Mucosa of descending colon (tissue), 3 donors: ENCODE results near the gene SLC2A9. TPM values are rescaled to one million over a fixed set of nuclear protein-coding genes. Genes with fewer than 3 reads are reported as not detected.

ENCODE experiments used
- ATAC-seq: fragments of 200-7000 bp; cut with Tn5 transposase; one replicate; pipeline ENCODE4 v1.9.1; 2020; ENCODE audit warnings: mild to moderate bottlenecking, moderate library complexity
- DNase-seq, 3 donors: peaks; one replicate each; pipeline ENCODE4 v3.0.0-alpha.2; 2020
- H3K36me3 ChIP-seq: fragments of 200-600 bp; one replicate; pipeline ENCODE4 v1.8.0; 2021; ENCODE audit warnings: low read depth, mild to moderate bottlenecking
- H3K4me1 ChIP-seq: fragments of 200-600 bp; one replicate; pipeline ENCODE4 v1.8.0; 2021; ENCODE audit warnings: low read depth, mild to moderate bottlenecking
- H3K4me3 ChIP-seq: fragments of 200-600 bp; one replicate; pipeline ENCODE4 v1.8.0; 2021; ENCODE audit warnings: mild to moderate bottlenecking
- H3K9me3 ChIP-seq: fragments of 200-600 bp; one replicate; pipeline ENCODE4 v1.8.0; 2021; ENCODE audit warnings: mild to moderate bottlenecking
- CTCF ChIP-seq: fragments of 200-600 bp; IDR thresholded peaks from one replicate; pipeline ENCODE4 v1.8.0; 2022; ENCODE audit warnings: antibody characterized with exemption, mild to moderate bottlenecking
- intact Hi-C, 2 donors: fragments of 100-400 bp; cut with DNase I in 1 of 2; cut with micrococcal nuclease in 1 of 2; formaldehyde crosslinking; loops; one replicate each; pipeline versions ENCODE4 v1.11.0 to v1.11.1; 2022; cut with DNase I, micrococcal nuclease
- total RNA-seq, 3 donors: library from RNA; stranded (reverse); fragmentation: NEBNext Ultra II Directional in 2 of 3; extraction: Animal tissue kit (Norgen Biotek cat#: 25700) in 2 of 3; gene quantifications; one replicate each; pipeline versions ENCODE4 v1.2.1 to v1.2.4, GENCODE V29; 2021 to 2023
- donor health status: DM: no; HTN: no; CAD: no; lungs with moderate emphysema.
- donor health status: DM: no; HTN: no; CAD: no.
- donor health status: DM: no; HTN: yes; CAD: no.

Gene SLC2A9
- total RNA-seq, 3 donors from 2014 or later = 4.8 to 8.9 (median 8.1) TPM

GRCh38 chr4:10011885-10012284 is 9.4 kb downstream of the SLC2A9 start:
- H3K9me3 ChIP-seq = no peaks in the 10 kb centered on the region
- H3K4me3 ChIP-seq = no peak overlapping the region
- H3K36me3 ChIP-seq = no peaks in the 10 kb centered on the region
- no peak for TF ChIP-seq CTCF
- H3K4me1 ChIP-seq = peaks cover 12% of the 10 kb centered on the region
- DNase-seq (no peak), ATAC-seq (no peak)
- intact Hi-C loops = loop anchor here (5.0 to 10.0 kb wide), 2 partner anchors 247 to 250 kb away; no protein-coding TSS in a partner anchor

- ATAC-seq = no peak
Measured at GRCh38 chr4:10011277-10011676, 10.0 kb downstream of the SLC2A9 start.

DNA sequence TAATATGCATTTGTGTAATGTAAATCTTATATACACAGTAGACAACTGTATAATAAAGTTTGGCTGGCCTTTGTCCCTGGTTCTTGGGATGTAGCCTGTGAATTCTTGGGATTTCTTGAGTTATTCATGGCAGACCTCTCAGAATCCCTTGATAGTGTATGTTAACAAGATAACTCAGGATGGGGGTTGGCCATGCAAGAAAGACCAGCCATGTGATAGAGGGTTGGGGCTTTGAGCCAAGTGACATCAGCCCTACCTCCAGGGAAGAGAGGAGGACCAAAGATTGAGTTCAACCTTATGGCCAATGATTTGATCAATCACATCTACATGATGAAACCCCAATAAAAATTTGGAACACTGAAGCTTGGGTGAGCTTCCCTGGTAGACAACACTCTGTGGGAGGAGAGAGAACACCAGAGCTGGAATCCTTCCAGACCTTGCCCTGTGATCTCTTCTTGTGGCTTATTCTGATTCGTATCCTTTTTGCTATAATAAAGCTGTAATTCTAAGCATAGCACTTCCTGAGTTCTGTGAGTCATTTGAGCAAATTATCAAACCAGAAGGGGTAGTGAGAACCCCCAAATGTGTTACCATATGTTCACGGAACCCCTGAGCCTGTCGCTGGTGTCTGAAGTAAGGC is 11.3 kb downstream of the SLC2A9 start:
- no peaks in the 10 kb centered on the region for H3K36me3 ChIP-seq
- ATAC-seq (no peak), DNase-seq (no peak)
- TF ChIP-seq CTCF = no peak
- H3K4me1 ChIP-seq = peaks cover 26% of the 10 kb centered on the region
- H3K9me3 ChIP-seq = no peaks in the 10 kb centered on the region
- intact Hi-C loops = loop anchor here (5.0 to 10.0 kb wide), 2 partner anchors 245 to 248 kb away; no protein-coding TSS in a partner anchor
- no peak overlapping the region for H3K4me3 ChIP-seq

More at GRCh38 chr4:10011277-10011676, 10.0 kb downstream of the SLC2A9 start:
- H3K4me3 ChIP-seq = no peak overlapping the region
- H3K9me3 ChIP-seq = no peaks in the 10 kb centered on the region
- no peak for DNase-seq
- TF ChIP-seq CTCF = no peak
- intact Hi-C loops = loop anchor here (5.0 to 10.0 kb wide), 2 partner anchors 246 to 249 kb away; no protein-coding TSS in a partner anchor
- no peaks in the 10 kb centered on the region for H3K36me3 ChIP-seq
- H3K4me1 ChIP-seq = peaks cover 17% of the 10 kb centered on the region

GRCh38 chr4:10008609-10009005 is 12.7 kb downstream of the SLC2A9 start:
- intact Hi-C loops = no loop called here
- no peak for TF ChIP-seq CTCF
- H3K9me3 ChIP-seq = no peaks in the 10 kb centered on the region
- H3K4me1 ChIP-seq = peaks cover 26% of the 10 kb centered on the region
- H3K36me3 ChIP-seq = no peaks in the 10 kb centered on the region
- no peak overlapping the region for H3K4me3 ChIP-seq
- DNase-seq = no peak
- no peak for ATAC-seq

GRCh38 chr4:10007793-10008608 is 13.3 kb downstream of the SLC2A9 start:
- intact Hi-C loops = no loop called here
- TF ChIP-seq CTCF = no peak
- Histone ChIP-seq H3K4me3 (no peak overlapping the region), H3K9me3 (no peaks in the 10 kb centered on the region), H3K36me3 (no peaks in the 10 kb centered on the region), H3K4me1 (peaks cover 26% of the 10 kb centered on the region)
- DNase-seq (no peak), ATAC-seq (no peak)
